GM21528 (cell line): ENCODE data around the gene PDE11A.

ENCODE experiments used
- ATAC-seq: cut with Tn5 transposase; IDR thresholded peaks from one replicate; pipeline ENCODE4 v1.9.1; 2021; ENCODE audit warnings: mild to moderate bottlenecking, moderate library complexity; ENCODE audit not compliant: unreplicated experiment, low FRiP score

PDE11A gene

DNA sequence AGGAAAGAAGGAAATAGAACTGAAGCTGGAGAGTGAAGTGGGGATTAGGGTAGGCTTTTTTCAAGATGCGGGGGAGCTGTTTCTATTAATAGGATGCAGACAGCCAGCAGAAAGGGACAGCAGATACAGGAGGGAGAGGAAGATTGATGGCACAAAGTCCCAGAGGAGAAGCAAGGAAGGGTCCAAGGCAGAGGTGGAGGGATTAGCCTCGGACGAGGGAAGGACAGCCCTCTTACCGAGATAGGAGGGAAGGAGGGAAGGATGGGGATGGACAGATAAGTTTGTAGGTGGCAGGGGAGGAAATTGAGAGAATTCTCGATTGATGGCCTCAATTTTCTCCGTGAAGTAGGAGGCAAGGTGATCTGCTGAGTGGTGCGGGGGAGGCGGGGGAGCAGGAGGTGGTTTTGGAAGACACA, 362.6 kb downstream of the PDE11A start:
- ATAC-seq, result no peak

- no peak for ATAC-seq
Observed at GRCh38 chr2:177708660-177709444, 363.7 kb downstream of the PDE11A start.

GRCh38 chr2:177708106-177708505, 364.5 kb downstream of the PDE11A start:
- ATAC-seq, result no peak

GRCh38 chr2:177705511-177706173, 366.9 kb downstream of the PDE11A start:
- ATAC-seq, result no peak

DNA sequence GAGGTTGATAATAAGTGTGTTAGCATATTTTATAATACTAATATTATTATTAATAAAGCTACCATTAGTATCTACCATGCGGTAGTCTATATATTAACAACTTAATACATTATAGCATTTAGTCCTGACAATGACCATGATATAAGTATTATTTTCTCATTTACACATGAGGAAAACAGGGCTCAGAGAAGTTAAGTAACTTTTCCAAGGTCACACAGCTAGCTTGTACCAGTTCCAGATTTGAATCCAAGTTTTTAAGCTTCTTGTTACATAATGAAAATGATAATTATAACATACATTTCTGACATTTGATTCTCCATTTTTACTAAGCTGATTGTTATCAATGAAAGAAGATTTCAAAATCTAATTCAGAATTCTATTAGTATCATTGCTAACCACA, 369.4 kb downstream of the PDE11A start:
- ATAC-seq, result no peak

DNA sequence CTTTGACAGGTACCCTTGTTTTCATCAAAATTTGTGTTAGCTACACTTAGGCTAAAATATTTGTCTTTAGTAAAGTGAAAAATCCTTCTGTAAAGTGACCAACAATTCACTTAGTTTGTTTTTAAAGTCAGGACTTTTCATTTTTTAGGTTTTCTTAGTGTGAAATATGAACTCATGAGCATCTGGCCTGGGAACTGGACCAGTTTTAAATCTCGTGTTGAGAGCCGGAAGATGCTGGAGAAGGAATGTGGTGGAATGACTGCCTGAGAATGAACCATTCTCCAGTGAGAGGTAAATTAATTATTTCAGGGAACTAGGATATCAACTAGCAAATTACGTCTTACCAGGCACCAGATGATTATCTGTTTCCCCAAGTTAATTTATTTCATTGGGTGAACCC, 374.3 kb downstream of the PDE11A start:
- ATAC-seq, result no peak

GRCh38 chr2:177694348-177694747, 378.2 kb downstream of the PDE11A start:
- no peak for ATAC-seq

- ATAC-seq, result no peak
Observed at GRCh38 chr2:177693658-177694339, 378.8 kb downstream of the PDE11A start.

DNA sequence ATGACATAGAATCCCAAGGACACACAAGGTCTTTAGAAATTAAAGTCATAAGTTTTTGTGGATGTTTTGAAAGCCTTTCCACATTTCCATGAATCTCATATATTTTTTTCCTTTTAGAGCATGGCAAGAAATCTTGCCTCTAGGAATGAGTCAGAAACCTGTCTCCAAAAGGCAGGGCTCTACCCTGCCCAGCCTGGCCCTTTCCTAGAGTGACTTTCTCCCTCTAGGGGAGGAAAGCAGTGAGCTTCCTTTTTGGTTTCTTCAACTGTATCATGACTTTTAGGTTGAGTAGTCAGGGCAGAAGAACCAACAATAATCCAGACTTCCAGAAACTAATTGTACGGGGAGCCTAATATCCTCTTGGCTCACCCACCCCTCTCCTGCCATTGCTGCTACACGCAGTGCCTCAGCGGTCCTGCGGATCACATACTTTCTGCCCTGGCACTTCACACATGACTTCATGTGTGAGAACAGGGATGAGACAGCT, 379.8 kb downstream of the PDE11A start:
- no peak for ATAC-seq

- no peak for ATAC-seq
Observed at GRCh38 chr2:177692042-177692782, 380.4 kb downstream of the PDE11A start.

GRCh38 chr2:177691177-177691576, 381.4 kb downstream of the PDE11A start:
- no peak for ATAC-seq

- ATAC-seq, result no peak
Observed at GRCh38 chr2:177689623-177690022, 383.0 kb downstream of the PDE11A start.

DNA sequence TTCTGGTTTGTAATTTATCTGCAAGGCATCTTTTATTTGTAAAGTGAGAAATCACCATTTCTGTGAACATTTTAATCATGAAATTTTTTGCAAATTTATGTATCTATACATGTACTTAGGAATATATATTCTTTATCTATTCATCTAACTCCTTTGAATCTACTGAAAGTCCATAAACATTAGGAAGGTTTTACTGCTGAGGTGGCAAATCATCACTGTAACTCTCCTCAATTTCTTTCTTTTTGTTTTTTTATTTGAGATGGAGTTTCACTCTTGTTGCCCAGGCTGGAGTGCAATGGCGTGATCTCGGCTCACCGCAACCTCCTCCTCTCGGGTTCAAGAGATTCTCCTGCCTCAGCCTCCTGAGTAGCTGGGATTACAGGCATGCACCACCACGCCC, 383.7 kb downstream of the PDE11A start:
- ATAC-seq, result no peak

DNA sequence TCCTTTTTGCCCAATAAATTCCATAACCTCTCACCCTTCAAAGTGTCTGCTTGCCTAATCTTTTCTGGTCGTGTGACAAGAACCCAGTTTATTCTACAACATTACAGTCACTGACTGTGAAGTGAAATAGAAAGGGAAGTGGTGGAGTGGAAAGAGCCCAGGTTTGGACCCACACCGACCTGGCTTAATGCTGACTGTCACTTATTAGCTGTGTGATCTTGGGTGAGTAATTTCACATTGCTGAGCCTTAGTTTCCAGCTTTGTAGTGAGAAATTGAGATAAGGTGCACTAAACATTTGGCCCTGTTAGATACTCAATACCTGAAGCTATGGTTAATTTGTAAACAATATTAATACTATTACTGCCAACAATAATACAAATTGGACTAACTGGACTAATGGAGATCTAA, 388.9 kb downstream of the PDE11A start:
- ATAC-seq, result no peak

GRCh38 chr2:177682836-177683660, 389.5 kb downstream of the PDE11A start:
- ATAC-seq, result no peak

DNA sequence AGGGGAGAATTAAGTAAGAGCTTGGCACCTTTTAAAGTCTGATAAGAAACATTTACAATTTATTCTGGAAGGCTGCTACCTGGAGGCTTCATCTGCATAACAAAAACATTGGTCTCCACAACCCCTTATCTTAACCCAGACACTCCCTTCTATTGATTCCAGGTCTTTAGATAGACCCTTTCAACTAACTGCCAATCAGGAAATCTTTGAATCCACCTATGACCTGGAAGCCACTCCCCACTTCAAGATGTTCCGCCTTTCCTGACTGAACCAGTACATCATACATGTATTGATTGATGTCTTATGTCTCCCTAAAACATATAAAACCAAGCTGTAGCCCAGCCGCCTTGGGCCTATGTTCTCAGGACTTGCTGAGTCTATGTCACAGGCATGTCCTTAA, 390.6 kb downstream of the PDE11A start:
- no peak for ATAC-seq

- no peak for ATAC-seq
Observed at GRCh38 chr2:177680866-177681712, 391.5 kb downstream of the PDE11A start.

DNA sequence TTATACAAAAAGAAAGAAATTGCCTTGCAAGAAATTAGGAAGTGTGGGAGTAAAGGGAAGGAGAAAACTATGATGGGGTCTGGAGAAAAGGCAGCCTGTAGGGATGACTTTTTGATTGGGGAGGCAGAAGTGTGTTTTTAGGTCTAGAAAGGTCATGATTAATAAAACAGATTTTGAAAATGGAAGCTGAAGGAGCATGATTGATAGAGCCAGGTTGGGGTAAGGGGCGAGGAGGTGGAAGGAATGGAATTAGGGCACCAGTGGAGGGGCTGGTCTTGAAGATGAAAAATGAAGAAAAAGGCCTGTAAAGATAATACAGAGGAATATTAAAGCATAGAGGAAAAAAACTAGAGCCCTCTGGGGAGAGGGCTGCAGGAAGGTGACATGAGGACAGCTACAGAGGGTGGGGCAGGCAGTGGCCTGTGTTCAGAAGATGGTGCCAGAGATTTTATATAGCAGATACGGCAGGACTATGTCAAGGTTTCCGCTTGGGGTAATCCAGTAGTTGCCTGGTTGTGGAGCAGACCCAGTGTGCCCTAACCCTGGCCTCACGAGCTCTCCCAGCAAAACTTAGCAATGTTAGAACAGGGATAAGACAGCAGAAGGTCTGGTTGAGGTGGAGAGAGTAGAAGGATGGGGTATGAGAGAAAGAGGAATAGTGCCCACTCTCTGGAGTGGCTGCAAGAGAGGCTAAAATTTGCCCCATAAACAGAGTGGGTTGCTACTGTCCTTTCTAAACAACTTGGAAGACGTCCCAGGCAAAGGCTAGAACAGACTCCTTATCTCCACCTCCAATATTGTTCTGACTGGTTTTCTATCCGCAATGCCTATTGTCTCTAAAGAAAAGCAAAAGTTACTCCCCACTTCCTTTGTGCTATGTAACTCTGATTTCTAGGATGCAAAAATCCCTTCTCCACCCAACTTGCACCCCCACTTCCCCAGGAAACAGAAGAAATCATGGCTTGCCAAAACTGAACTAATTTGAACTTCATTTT, 392.7 kb downstream of the PDE11A start:
- no peak for ATAC-seq
